Prostate gland (tissue), 2 donors: Measurements from ENCODE around the gene FRG2B.
"Not testable (repeated sequence)": the region's sequence is repeated elsewhere in the genome, so short reads cannot be mapped to it uniquely, and the experiment has no call there.

ENCODE experiments used
- CTCF ChIP-seq, 4 experiments: fragments of 200-600 bp in 2 of 4; fragments of 450-650 bp in 2 of 4; sonication (generic) in 2 of 4; IDR thresholded peaks; 1 replicate in 3 of 4; 2 replicates in 1 of 4; pipeline ENCODE4 v1.5.1; 2016 to 2019; ENCODE audit warnings: antibody characterized with exemption in 4 of 4, mild to moderate bottlenecking in 2 of 4, moderate library complexity in 2 of 4
- POLR2AphosphoS5 ChIP-seq: sonication (generic); formaldehyde crosslinking; IDR thresholded peaks from one replicate; pipeline ENCODE4 v1.6.1; 2017; ENCODE audit warnings: antibody characterized with exemption

- not testable (repeated sequence) for TF ChIP-seq POLR2AphosphoS5; CTCF (IDR thresholded peaks at IDR 0.05)
These were observed 33.9 kb upstream of the FRG2B start for GRCh38 chr10:133660516-133660915.
